Measurements from ENCODE around the gene MYH13. TPM values are rescaled to one million over a fixed set of nuclear protein-coding genes. Genes with fewer than 3 reads are reported as not detected.

The MYH13 gene
- total RNA-seq, 2 experiments from 2014 or later, result not detected

- POLR2A ChIA-PET, result no interaction called here
- no peaks in the 10 kb centered on the region for H3K27me3 Mint-ChIP-seq
- H3K4me1 Mint-ChIP-seq, result no peaks in the 10 kb centered on the region
- no peak overlapping the region for H3K27ac Mint-ChIP-seq
- no peak for DNase-seq
- H3K4me3 Mint-ChIP-seq, result no peak overlapping the region
- no peaks in the 10 kb centered on the region for H3K9me3 Mint-ChIP-seq
- ATAC-seq (ENCODE audit: low read depth), result no peak
- no peaks in the 10 kb centered on the region for H3K36me3 Mint-ChIP-seq
Observed at GRCh38 chr17:10332515-10332914, 40.3 kb downstream of the MYH13 start.

GRCh38 chr17:10328971-10329923, 43.6 kb downstream of the MYH13 start:
- POLR2A ChIA-PET, result interaction anchor here (0.6 kb wide), 1 partner anchor 401 kb away, joined by 3 read pairs; no protein-coding TSS in a partner anchor
- no peaks in the 10 kb centered on the region for H3K4me1 Mint-ChIP-seq
- ATAC-seq (ENCODE audit: low read depth), result no peak
- H3K4me3 Mint-ChIP-seq, result no peak overlapping the region
- no peak overlapping the region for H3K27ac Mint-ChIP-seq
- no peaks in the 10 kb centered on the region for H3K27me3 Mint-ChIP-seq
- DNase-seq, result no peak
- H3K36me3 Mint-ChIP-seq, result no peaks in the 10 kb centered on the region
- H3K9me3 Mint-ChIP-seq, result no peaks in the 10 kb centered on the region

GRCh38 chr17:10328206-10328605, 44.6 kb downstream of the MYH13 start:
- DNase-seq, result no peak
- no peaks in the 10 kb centered on the region for H3K36me3 Mint-ChIP-seq
- H3K9me3 Mint-ChIP-seq, result no peaks in the 10 kb centered on the region
- H3K27me3 Mint-ChIP-seq, result no peaks in the 10 kb centered on the region
- POLR2A ChIA-PET, result no interaction called here
- H3K4me1 Mint-ChIP-seq, result no peaks in the 10 kb centered on the region
- no peak for ATAC-seq (ENCODE audit: low read depth)
- no peak overlapping the region for H3K4me3 Mint-ChIP-seq
- no peak overlapping the region for H3K27ac Mint-ChIP-seq

- Mint-ChIP-seq H3K4me3 (no peak overlapping the region), H3K4me1 (no peaks in the 10 kb centered on the region), H3K27ac (no peak overlapping the region), H3K36me3 (no peaks in the 10 kb centered on the region), H3K27me3 (no peaks in the 10 kb centered on the region), H3K9me3 (no peaks in the 10 kb centered on the region)
- POLR2A ChIA-PET, result no interaction called here
- peak; percentile 72 for DNase-seq
- no peak for ATAC-seq (ENCODE audit: low read depth)
Observed at GRCh38 chr17:10327640-10328039, 45.2 kb downstream of the MYH13 start.

GRCh38 chr17:10325031-10325695, 47.6 kb downstream of the MYH13 start:
- POLR2A ChIA-PET, result interaction anchor here (0.6 kb wide), 1 partner anchor 18 kb away, joined by 3 read pairs; no protein-coding TSS in a partner anchor
- ATAC-seq (ENCODE audit: low read depth), result no peak
- Mint-ChIP-seq H3K4me3 (no peak overlapping the region), H3K27me3 (no peaks in the 10 kb centered on the region), H3K9me3 (no peaks in the 10 kb centered on the region), H3K36me3 (no peaks in the 10 kb centered on the region), H3K27ac (no peak overlapping the region), H3K4me1 (peaks cover 2% of the 10 kb centered on the region)
- DNase-seq, result no peak

GRCh38 chr17:10323812-10324610, 48.8 kb downstream of the MYH13 start:
- Mint-ChIP-seq H3K9me3 (no peaks in the 10 kb centered on the region), H3K27me3 (peaks cover under 1% of the 10 kb centered on the region), H3K4me3 (no peak overlapping the region), H3K36me3 (no peaks in the 10 kb centered on the region), H3K27ac (no peak overlapping the region), H3K4me1 (peaks cover 2% of the 10 kb centered on the region)
- ATAC-seq (ENCODE audit: low read depth) (no peak), DNase-seq (no peak)
- POLR2A ChIA-PET, result no interaction called here

GRCh38 chr17:10318535-10318934, 54.3 kb downstream of the MYH13 start:
- no peak overlapping the region for H3K27ac Mint-ChIP-seq
- H3K27me3 Mint-ChIP-seq, result peaks cover 6% of the 10 kb centered on the region
- peaks cover 5% of the 10 kb centered on the region for H3K4me1 Mint-ChIP-seq
- POLR2A ChIA-PET, result no interaction called here
- H3K4me3 Mint-ChIP-seq, result no peak overlapping the region
- no peaks in the 10 kb centered on the region for H3K36me3 Mint-ChIP-seq
- ATAC-seq (ENCODE audit: low read depth) (no peak), DNase-seq (no peak)
- no peaks in the 10 kb centered on the region for H3K9me3 Mint-ChIP-seq

- Mint-ChIP-seq H3K9me3 (no peaks in the 10 kb centered on the region), H3K4me1 (peaks cover 5% of the 10 kb centered on the region), H3K27me3 (peaks cover 6% of the 10 kb centered on the region), H3K36me3 (no peaks in the 10 kb centered on the region), H3K27ac (no peak overlapping the region), H3K4me3 (no peak overlapping the region)
- ATAC-seq (ENCODE audit: low read depth) (no peak), DNase-seq (no peak)
- POLR2A ChIA-PET, result no interaction called here
Observed at GRCh38 chr17:10317543-10317834, 55.3 kb downstream of the MYH13 start.

- Mint-ChIP-seq H3K4me3 (no peak overlapping the region), H3K9me3 (no peaks in the 10 kb centered on the region), H3K27ac (no peak overlapping the region), H3K4me1 (peaks cover 5% of the 10 kb centered on the region), H3K27me3 (peaks cover 6% of the 10 kb centered on the region), H3K36me3 (no peaks in the 10 kb centered on the region)
- DNase-seq (peak; percentile 66), ATAC-seq (ENCODE audit: low read depth) (no peak)
- POLR2A ChIA-PET, result no interaction called here
Observed at GRCh38 chr17:10316801-10317542, 55.8 kb downstream of the MYH13 start.

- peaks cover 3% of the 10 kb centered on the region for H3K4me1 Mint-ChIP-seq
- H3K27ac Mint-ChIP-seq, result no peak overlapping the region
- ATAC-seq (ENCODE audit: low read depth), result no peak
- no peaks in the 10 kb centered on the region for H3K9me3 Mint-ChIP-seq
- H3K4me3 Mint-ChIP-seq, result no peak overlapping the region
- no peaks in the 10 kb centered on the region for H3K36me3 Mint-ChIP-seq
- no peak for DNase-seq
- H3K27me3 Mint-ChIP-seq, result peaks cover 6% of the 10 kb centered on the region
- POLR2A ChIA-PET, result no interaction called here
Observed at GRCh38 chr17:10314329-10314728, 58.5 kb downstream of the MYH13 start.

- no peaks in the 10 kb centered on the region for H3K36me3 Mint-ChIP-seq
- no peaks in the 10 kb centered on the region for H3K9me3 Mint-ChIP-seq
- H3K27me3 Mint-ChIP-seq, result peaks cover 3% of the 10 kb centered on the region
- DNase-seq, result no peak
- no peak overlapping the region for H3K4me3 Mint-ChIP-seq
- H3K27ac Mint-ChIP-seq, result no peak overlapping the region
- H3K4me1 Mint-ChIP-seq, result peaks cover 3% of the 10 kb centered on the region
- no peak for ATAC-seq (ENCODE audit: low read depth)
- POLR2A ChIA-PET, result no interaction called here
Observed at GRCh38 chr17:10313037-10313672, 59.7 kb downstream of the MYH13 start.

GRCh38 chr17:10311131-10311530, 61.7 kb downstream of the MYH13 start:
- ATAC-seq (ENCODE audit: low read depth) (no peak), DNase-seq (no peak)
- no peak overlapping the region for H3K4me3 Mint-ChIP-seq
- no peaks in the 10 kb centered on the region for H3K36me3 Mint-ChIP-seq
- H3K9me3 Mint-ChIP-seq, result no peaks in the 10 kb centered on the region
- H3K27ac Mint-ChIP-seq, result no peak overlapping the region
- H3K27me3 Mint-ChIP-seq, result peaks cover 2% of the 10 kb centered on the region
- POLR2A ChIA-PET, result no interaction called here
- no peaks in the 10 kb centered on the region for H3K4me1 Mint-ChIP-seq

All from activated naive CD8-positive, alpha-beta T cell treated with anti-CD3 and anti-CD28 coated beads, Interleukin-2, amount 10 ng/mL, durations not matched to agents 7 days and 5 days (primary cell).